GM18870 (cell line): Measurements from ENCODE around the gene CEP250.
"Not testable (repeated sequence)": the region's sequence is repeated elsewhere in the genome, so short reads cannot be mapped to it uniquely, and the experiment has no call there.

Experiments
- ATAC-seq: cut with Tn5 transposase; IDR thresholded peaks from one replicate; pipeline ENCODE4 v1.9.1; 2021; ENCODE audit warnings: moderate library complexity; ENCODE audit not compliant: unreplicated experiment

Gene CEP250

GRCh38 chr20:35449855-35450254 is 5.5 kb upstream of the CEP250 start:
- not testable (repeated sequence) for ATAC-seq

DNA sequence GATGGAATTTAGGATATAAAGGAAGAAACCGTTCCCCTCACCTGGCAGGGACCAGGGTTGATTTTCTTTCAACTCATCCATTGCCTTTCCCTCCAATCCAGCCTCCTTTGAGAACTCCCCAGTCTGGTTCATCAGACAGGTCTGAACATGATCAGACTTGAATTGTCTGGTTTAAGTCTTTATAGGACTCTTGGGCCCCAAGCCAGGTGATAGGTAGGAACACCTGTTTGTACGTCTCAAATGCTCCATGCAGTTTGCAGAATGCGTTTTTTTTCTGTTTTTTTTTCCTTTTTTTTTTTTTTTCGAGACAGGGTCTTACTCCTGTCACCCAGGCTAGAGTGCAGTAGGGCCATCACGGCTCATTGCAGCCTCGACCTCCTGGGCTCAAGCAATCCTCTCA is 4.1 kb upstream of the CEP250 start:
- ATAC-seq = no peak

DNA sequence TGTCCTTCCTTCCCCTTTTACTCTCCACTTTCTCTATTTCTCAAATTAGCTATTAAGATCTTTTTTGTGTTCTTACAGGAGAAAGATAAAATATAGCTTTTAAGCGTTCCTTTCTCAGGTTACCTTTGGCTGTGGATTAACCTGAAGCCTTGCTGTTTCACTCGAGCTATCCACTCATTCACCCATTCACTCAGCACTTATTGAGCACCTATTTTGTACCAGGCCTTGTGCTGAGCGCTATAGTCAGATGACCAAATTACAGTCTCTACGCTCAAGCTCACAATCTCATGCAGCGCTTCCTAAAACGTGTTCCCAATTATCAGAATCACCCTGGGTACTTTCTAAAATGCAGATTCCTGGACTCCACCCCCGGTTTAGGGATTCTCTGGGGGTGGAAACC is 1.8 kb upstream of the CEP250 start:
- no peak for ATAC-seq

GRCh38 chr20:35456700-35457099 is 1.3 kb downstream of the CEP250 start:
- ATAC-seq = not testable (repeated sequence)

GRCh38 chr20:35457539-35457938 is 2.1 kb downstream of the CEP250 start:
- not testable (repeated sequence) for ATAC-seq

DNA sequence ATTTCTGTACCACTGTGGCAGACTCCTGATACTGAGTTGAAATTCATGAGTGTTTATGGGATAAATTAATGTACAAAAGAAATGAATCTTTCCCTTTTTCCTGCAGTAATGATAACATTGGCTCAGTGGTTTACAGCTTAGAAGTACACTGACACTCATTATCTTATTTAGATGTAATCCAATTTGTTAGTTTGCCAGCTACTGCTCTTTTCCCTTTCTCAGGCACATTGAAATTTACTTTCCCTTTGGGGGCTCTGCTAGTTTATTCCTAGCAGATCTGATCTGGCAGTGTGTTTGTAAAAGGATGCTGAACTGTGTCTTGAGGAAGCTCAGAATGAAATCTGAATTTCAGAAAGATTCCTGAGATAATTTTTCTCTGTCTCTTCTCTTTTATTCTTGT is 3.0 kb downstream of the CEP250 start:
- no peak for ATAC-seq

DNA sequence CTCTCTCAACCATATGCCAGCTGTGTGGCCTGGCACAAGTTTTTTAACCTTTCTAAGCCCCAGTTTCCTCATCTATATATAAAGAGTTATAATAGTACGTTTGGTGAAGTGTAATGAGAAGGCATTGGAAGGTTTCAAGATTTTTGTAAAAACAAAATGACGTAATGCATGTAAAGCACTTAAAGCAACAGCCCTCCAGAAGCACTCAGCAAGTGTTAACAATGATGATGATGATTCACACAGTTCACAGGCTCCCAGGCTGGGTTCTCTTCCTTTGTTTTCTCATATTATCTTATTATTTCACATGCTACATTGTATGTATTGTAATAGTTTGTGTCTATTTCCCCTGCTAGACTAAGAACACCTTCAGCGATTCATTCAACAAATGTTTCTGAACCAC is 6.2 kb downstream of the CEP250 start:
- ATAC-seq = no peak

GRCh38 chr20:35462351-35462750 is 7.0 kb downstream of the CEP250 start:
- ATAC-seq = no peak

- no peak for ATAC-seq
Observed at GRCh38 chr20:35463455-35464300, 8.3 kb downstream of the CEP250 start.

GRCh38 chr20:35465976-35466375 is 10.6 kb downstream of the CEP250 start:
- no peak for ATAC-seq

- no peak for ATAC-seq
Observed at GRCh38 chr20:35466856-35467255, 11.5 kb downstream of the CEP250 start.

DNA sequence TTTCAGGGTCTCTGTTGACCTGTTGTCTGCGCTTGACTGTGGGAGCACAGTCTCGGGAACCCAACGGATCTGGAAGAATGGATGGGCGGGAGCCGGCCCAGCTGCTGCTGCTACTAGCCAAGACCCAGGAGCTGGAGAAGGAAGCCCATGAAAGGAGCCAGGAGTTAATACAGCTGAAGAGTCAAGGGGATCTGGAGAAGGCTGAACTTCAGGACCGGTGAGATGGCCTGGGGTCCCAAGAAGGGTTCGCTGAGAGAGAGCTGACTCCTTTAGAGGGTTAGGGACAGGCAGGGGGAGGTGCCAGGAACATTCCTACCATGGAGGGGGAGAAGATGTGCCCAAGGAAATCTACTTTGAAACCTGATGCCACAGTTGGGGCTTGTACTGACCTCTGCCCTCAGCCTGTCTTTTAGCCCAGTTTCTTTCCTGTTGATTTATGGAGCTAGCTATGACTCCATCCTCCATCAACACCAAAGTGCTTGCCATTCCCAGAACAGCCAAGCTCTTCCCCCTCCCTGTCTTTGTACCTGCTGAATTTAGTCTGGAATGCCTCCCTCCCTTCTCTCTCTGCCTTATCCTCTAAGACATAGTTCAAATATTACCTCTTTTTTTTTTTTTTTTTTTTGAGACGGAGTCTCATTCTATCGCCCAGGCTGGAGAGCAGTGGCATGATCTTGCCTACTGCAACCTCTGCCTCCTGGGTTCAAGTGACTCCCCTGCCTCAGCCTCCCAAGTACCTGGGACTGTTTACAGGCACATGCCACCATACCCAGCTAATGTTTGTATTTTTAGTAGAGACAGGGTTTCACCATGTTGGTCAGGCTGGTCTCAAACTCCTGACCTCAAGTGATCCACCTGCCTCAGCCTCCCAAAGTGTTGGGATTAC is 12.2 kb downstream of the CEP250 start:
- no peak for ATAC-seq

GRCh38 chr20:35468671-35469334 is 13.4 kb downstream of the CEP250 start:
- no peak for ATAC-seq

DNA sequence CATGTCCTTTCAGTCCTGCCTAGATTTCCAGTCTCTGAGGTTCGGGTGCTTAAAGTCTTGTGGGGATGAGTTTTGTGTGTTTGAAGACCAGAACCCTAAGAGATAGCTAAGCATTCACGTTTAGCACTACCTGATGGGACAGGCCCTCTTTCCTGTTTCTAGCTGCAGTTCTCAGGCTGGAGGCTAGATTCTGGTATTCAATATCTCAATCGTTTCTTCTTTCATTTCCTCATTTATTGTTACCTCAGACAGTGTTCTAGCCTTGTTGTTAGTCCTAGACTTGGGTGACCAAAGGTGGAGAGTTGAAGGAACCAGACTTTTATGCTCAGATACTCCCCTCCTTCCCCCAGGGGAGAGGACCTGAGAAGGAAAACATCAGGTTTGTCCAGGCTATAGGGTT is 16.8 kb downstream of the CEP250 start:
- ATAC-seq = no peak

DNA sequence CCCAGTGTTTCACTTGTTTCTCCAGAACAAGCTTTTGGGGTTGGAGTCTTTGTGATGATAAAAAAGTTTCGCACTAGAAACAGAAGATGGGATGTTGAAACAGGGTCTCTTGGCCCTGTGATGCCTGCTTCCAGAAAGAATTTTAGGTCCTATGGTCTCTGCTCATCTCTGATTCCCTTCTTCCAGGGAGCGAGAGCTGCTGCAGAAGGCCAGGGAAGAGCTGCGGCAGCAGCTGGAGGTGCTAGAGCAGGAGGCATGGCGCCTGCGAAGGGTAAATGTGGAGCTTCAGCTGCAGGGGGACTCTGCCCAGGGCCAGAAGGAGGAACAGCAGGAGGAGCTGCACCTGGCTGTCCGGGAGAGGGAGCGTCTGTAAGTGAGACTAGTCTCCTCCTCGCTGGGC is 18.3 kb downstream of the CEP250 start:
- no peak for ATAC-seq

DNA sequence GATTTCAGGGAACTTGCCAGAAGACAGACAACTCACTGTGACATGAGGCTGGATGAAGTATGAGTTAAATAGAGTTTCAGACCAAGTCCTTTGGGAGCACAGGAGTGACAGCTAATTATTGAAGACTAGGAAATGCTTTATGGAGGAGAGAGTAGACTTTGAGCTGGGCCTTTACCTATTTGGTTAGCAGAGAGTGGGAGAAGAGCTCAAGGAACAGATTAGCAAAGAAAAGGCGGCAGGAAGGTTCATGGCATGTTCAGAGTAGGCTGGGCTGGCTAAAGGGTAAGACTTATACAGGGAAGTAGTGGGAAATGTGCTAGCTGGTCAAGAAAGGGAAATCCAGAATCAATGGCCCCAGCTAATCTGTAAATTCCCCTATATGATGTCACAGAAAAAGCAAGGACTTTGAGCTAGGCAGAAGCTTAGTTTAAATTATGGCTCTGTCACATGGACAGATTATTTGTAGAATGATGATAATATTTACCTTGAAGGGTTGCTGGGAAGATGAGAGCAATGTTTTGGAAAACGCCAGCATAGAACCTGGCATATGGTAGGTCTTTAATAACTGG is 19.0 kb downstream of the CEP250 start:
- ATAC-seq = no peak

DNA sequence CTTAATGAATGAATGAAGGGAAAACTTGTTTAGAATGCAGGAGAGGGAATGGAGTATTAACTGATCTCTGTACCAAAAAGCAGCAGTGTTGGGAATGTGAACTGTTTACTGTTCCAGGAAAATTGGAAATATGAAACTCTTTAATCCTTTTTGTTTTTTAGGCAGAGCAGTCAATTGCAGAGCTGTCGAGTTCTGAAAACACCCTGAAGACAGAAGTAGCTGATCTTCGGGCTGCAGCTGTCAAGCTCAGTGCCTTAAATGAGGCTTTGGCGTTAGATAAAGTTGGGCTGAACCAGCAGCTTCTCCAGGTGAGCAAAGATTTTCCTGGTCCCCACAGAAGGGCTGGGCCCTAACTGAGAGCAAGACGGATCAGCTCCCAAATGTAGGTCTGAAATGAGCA is 20.9 kb downstream of the CEP250 start:
- ATAC-seq = no peak

GRCh38 chr20:35478804-35479472 is 23.5 kb downstream of the CEP250 start:
- ATAC-seq = no peak

DNA sequence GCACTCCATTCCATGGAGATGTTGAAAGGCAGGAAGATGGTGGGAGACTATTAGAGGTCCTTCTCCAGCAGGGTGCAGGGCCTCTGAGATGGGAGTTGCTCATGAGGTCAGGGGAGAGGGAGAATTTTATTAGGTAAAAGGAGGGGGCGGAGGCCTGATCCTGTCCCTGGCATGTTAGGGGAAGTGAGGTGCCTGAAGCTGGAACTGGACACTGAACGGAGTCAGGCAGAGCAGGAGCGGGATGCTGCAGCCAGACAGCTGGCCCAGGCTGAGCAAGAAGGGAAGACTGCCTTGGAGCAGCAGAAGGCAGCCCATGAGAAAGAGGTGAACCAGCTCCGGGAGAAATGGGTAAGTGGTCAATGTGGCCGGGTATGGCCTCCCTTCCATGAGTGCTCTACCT is 24.4 kb downstream of the CEP250 start:
- ATAC-seq = no peak

GRCh38 chr20:35487479-35487878 is 32.1 kb downstream of the CEP250 start:
- no peak for ATAC-seq

- ATAC-seq = no peak
Observed at GRCh38 chr20:35489717-35490116, 34.3 kb downstream of the CEP250 start.
